GM18909 (cell line): ENCODE measurements around the gene MARCHF4.

ENCODE experiments used
- ATAC-seq: cut with Tn5 transposase; IDR thresholded peaks from one replicate; pipeline ENCODE4 v1.9.1; 2021; ENCODE audit warnings: mild to moderate bottlenecking; ENCODE audit not compliant: unreplicated experiment, poor library complexity

MARCHF4 gene

GRCh38 chr2:216352653-216353270 lies 19.5 kb downstream of the MARCHF4 start:
- no peak for ATAC-seq

- ATAC-seq, result no peak
Measured at GRCh38 chr2:216351172-216351925, 20.9 kb downstream of the MARCHF4 start.

- no peak for ATAC-seq
Measured at GRCh38 chr2:216350214-216350791, 22.0 kb downstream of the MARCHF4 start.

GRCh38 chr2:216349366-216349765 lies 22.9 kb downstream of the MARCHF4 start:
- no peak for ATAC-seq

- ATAC-seq, result no peak
Measured at GRCh38 chr2:216348756-216349308, 23.5 kb downstream of the MARCHF4 start.

- ATAC-seq, result no peak
Measured at GRCh38 chr2:216346781-216347180, 25.5 kb downstream of the MARCHF4 start.

- no peak for ATAC-seq
Measured at GRCh38 chr2:216345846-216346245, 26.4 kb downstream of the MARCHF4 start.

- no peak for ATAC-seq
Measured at GRCh38 chr2:216344950-216345300, 27.4 kb downstream of the MARCHF4 start.

GRCh38 chr2:216344206-216344949 lies 27.9 kb downstream of the MARCHF4 start:
- no peak for ATAC-seq

GRCh38 chr2:216343221-216343980 lies 28.9 kb downstream of the MARCHF4 start:
- no peak for ATAC-seq

- no peak for ATAC-seq
Measured at GRCh38 chr2:216341121-216341520, 31.2 kb downstream of the MARCHF4 start.

GRCh38 chr2:216340280-216340631 lies 32.0 kb downstream of the MARCHF4 start:
- ATAC-seq, result no peak

- no peak for ATAC-seq
Measured at GRCh38 chr2:216339456-216340279, 32.6 kb downstream of the MARCHF4 start.

GRCh38 chr2:216335252-216335651 lies 37.0 kb downstream of the MARCHF4 start:
- ATAC-seq, result no peak

GRCh38 chr2:216328347-216328746 lies 43.9 kb downstream of the MARCHF4 start:
- ATAC-seq, result no peak

- ATAC-seq, result no peak
Measured at GRCh38 chr2:216327447-216327935, 44.8 kb downstream of the MARCHF4 start.
